Heart left ventricle (tissue), 16 donors: ENCODE data around the gene KMT2B. TPM values are rescaled to one million over a fixed set of nuclear protein-coding genes. Genes with fewer than 3 reads are reported as not detected.

Experiments
- ATAC-seq, 4 donors: fragments of 200-7000 bp; cut with Tn5 transposase; one replicate each; pipeline ENCODE4 v1.9.1; 2020 to 2022; ENCODE audit warnings: moderate library complexity in 4 of 4, mild to moderate bottlenecking in 3 of 4, moderate number of reproducible peaks in 1 of 4
- DNase-seq, 5 donors: peaks; one replicate each; pipeline ENCODE4 v3.0.0-alpha.2; 2020
- H3K27ac ChIP-seq, 12 donors: fragments of 200-600 bp; sonication (generic) in 4 of 12; one replicate each; pipeline versions ENCODE4 v1.5.0 to v1.8.0; 2016 to 2022; ENCODE audit warnings: mild to moderate bottlenecking in 2 of 12
- H3K27me3 ChIP-seq, 9 donors: fragments of 200-600 bp; sonication (generic) in 2 of 9; one replicate each; pipeline versions ENCODE4 v1.5.1 to v1.8.0; 2016 to 2022; ENCODE audit warnings: mild to moderate bottlenecking in 3 of 9
- H3K36me3 ChIP-seq, 9 donors: fragments of 200-600 bp; sonication (generic) in 2 of 9; one replicate each; pipeline versions ENCODE4 v1.5.0 to v1.8.0; 2018 to 2022; ENCODE audit warnings: mild to moderate bottlenecking in 2 of 9
- H3K4me1 ChIP-seq, 12 donors: fragments of 200-600 bp; sonication (generic) in 4 of 12; one replicate each; pipeline versions ENCODE4 v1.5.0 to v1.8.0; 2016 to 2022; ENCODE audit warnings: mild to moderate bottlenecking in 3 of 12
- H3K4me3 ChIP-seq, 12 donors: fragments of 200-600 bp; sonication (generic) in 4 of 12; one replicate each; pipeline versions ENCODE4 v1.5.0 to v1.8.0; 2017 to 2022; ENCODE audit warnings: mild to moderate bottlenecking in 9 of 12, moderate library complexity in 4 of 12
- H3K9me3 ChIP-seq, 12 donors: fragments of 200-600 bp; sonication (generic) in 4 of 12; one replicate each; pipeline versions ENCODE4 v1.5.0 to v1.8.0; 2016 to 2022; ENCODE audit warnings: mild to moderate bottlenecking in 1 of 12
- POLR2A ChIP-seq, 2 donors: fragments of 450-650 bp; IDR thresholded peaks; one replicate each; pipeline ENCODE4 v1.6.1; 2017; ENCODE audit warnings: antibody characterized with exemption in 2 of 2, mild to moderate bottlenecking in 2 of 2, moderate library complexity in 2 of 2
- WGBS, 4 donors: extraction: QIAGEN DNeasy Blood & Tissue Kit in 2 of 4; methylation state at CpG; one replicate each; pipeline versions ENCODE4 v1.1.5 to v1.1.7; 2013 to 2018; 5-methylcytosine and 5-hydroxymethylcytosine counted together
- intact Hi-C, 10 donors: fragments of 100-400 bp; cut with DNase I; formaldehyde crosslinking; loops; one replicate each; pipeline versions ENCODE4 v1.11.1 to v1.14.2; 2022
- polyA plus RNA-seq, 2 donors: library from polyadenylated mRNA; stranded (reverse); fragments of 200-250 nt; gene quantifications; one replicate each; pipeline ENCODE4 v1.2.3, GENCODE V29; 2013
- total RNA-seq, 9 donors: library from RNA; depleted of rRNA in 2 of 9; stranded (reverse); fragments of >200 nt in 2 of 9; fragmentation: NEBNext Ultra II Directional in 3 of 9; extraction: Animal tissue kit (Norgen Biotek cat#: 25700) in 3 of 9; gene quantifications; one replicate each; pipeline versions ENCODE4 v1.1.0 to v1.2.4, GENCODE V29; 2016 to 2023
- TF ChIP-seq, protein P1 (sequence below), 12 donors: fragments of 200-600 bp; sonication (generic) in 4 of 12; IDR thresholded peaks; one replicate each; pipeline versions ENCODE4 v1.5.0 to v1.8.0; 2018 to 2022; ENCODE audit warnings: antibody characterized with exemption in 12 of 12, mild to moderate bottlenecking in 5 of 12
- donor health status: ischemic (EF 13 %, LVEDD 7.1; RV severe dilation, severe dysfunction).
- donor health status: healthy with polysubstance abuse.
- donor health status: DM: no; HTN: yes; CAD: no.
- donor health status: DM: no; HTN: no; CAD: no.
- donor health status: ischemic (EF 25% LVEDD 6.9; RV normal size, moderate dysfunction).
- donor health status: ischemic (EF 25% LVEDD 5.7; RV mildly dilated, moderate dysfunction).
- donor health status: healthy.
- donor health status: DM: yes; HTN: yes; CAD: no.
- donor health status: ischemic (EF 35%, LVEDD 5.7; RV mildly dilated, moderate dysfunction).
- donor health status: nonischemic (EF 11% LVEDD 7.7; RV severe dilation, severe dysfunction).
- donor health status: DM: yes; HTN: yes; CAD: no.
- donor health status: PGD.
- donor health status: ischemic (EF 29% LVEDD 5.4; RV normal size, mild dysfunction).
- donor health status: nonischemic (EF 23%, LVEDD 6.1; RV moderate dilation, normal function).

The KMT2B gene
- total and polyA plus RNA-seq, 11 donors = 11.3 to 24.5 (median 15.7) TPM

DNA sequence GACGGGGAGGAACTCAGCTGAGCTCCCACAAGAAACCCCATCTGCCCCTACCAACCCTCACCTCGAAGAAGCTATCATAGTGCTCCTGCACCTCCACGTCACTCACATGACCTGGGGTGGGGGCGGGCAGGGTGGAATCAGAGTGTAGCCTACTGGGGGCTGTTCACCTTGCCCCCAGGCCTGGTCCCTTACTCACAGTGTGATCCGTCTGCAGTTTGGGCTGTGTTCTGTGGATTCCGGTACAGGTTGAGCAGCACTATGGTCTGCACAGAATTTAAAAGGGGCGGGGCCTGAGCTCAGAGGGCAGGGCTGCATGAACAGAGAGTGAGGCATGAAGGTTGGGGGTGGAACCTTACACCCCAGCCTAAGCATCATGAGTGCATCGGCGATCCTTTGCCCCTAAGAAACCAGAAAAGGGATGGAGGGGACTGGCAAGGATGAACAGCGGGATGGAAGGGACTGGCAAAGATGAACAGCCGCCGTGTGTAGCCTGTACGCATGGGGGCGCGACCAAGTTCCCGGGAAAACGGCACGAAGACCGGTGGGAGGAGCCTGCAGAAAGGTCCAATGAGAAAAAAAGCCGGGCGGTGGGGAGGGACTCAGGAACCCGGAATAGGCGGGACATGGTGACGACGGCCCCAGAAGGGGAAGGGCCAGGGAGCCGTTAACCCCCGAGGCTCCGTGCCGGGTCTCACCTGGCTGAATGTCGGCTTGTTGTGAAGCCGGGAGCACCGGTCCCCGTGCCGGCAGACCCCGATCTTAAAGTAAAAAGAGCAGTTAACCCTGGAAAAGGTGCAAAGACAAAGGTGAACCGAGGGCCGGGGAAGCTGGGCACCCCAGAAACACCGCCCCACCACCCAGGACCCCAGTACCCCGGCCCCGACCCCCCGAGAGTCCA, 26.9 kb downstream of the KMT2B start:
- ATAC-seq (peak; percentile 69 to 82 (median 74)), DNase-seq (peak; percentile 96 to 98 (median 97))
- WGBS, 4 donors = 6 to 11% (median 9%) methylated on average over 35 to 41 of the region's 41 CpGs
- peaks cover 12 to 74% (median 45%) of the 10 kb centered on the region in 12 donors for H3K4me1 ChIP-seq
- H3K36me3 ChIP-seq = peaks cover 0 to 16% (median 5%) of the 10 kb centered on the region in 9 donors
- intact Hi-C loops = loop anchor here in 6 of 10 donors (1.0 to 10.0 kb wide), 6 partner anchors 28 to 310 kb away; partner anchors contain the start of genes LRFN3 (in 2 of the 6), COX6B1 (in 1 of the 6), THAP8 (in 1 of the 6) and WDR62 (in 1 of the 6)
- no peaks in the 10 kb centered on the region for H3K27me3 ChIP-seq
- TF ChIP-seq, protein P1, sequence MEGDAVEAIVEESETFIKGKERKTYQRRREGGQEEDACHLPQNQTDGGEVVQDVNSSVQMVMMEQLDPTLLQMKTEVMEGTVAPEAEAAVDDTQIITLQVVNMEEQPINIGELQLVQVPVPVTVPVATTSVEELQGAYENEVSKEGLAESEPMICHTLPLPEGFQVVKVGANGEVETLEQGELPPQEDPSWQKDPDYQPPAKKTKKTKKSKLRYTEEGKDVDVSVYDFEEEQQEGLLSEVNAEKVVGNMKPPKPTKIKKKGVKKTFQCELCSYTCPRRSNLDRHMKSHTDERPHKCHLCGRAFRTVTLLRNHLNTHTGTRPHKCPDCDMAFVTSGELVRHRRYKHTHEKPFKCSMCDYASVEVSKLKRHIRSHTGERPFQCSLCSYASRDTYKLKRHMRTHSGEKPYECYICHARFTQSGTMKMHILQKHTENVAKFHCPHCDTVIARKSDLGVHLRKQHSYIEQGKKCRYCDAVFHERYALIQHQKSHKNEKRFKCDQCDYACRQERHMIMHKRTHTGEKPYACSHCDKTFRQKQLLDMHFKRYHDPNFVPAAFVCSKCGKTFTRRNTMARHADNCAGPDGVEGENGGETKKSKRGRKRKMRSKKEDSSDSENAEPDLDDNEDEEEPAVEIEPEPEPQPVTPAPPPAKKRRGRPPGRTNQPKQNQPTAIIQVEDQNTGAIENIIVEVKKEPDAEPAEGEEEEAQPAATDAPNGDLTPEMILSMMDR (IDR thresholded peaks at IDR 0.05) = peak in 10 of 12 donors; percentile 20 to 69 (median 45)
- no peak for TF ChIP-seq POLR2A (IDR thresholded peaks at IDR 0.05)
- H3K4me3 ChIP-seq = peak overlapping the region; percentile 72 to 100 (median 90)
- peak overlapping the region; percentile 99 to 100 (median 100) for H3K27ac ChIP-seq
- no peaks in the 10 kb centered on the region for H3K9me3 ChIP-seq

DNA sequence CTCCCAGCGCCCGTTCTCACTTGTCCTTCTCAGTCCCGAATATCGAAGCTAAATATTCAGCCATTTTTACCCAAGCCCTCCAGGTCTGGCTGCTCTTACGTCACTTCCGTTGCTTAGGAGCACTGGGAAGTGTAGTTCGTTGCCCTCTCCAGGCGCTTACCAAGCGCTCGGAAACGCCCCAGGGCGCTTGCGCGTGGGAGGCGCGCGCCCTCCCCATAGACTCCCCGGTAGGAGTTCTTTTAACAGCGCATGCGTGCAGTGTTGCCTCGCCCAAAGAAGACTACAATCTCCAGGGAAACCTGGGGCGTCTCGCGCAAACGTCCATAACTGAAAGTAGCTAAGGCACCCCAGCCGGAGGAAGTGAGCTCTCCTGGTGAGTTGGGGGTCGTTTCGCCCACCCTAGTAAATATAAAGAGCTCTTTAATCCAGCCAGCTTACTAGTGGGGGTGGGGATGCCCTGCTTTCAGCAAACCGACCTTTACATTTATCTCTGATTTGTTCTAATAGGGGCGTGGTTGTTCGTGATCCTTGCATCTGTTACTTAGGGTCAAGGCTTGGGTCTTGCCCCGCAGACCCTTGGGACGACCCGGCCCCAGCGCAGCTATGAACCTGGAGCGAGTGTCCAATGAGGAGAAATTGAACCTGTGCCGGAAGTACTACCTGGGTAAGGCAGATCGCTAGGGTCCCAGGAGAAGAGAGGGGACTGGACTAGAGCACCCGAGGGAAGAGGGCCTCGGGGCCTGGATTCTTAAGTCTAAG, 27.7 kb downstream of the KMT2B start, which contains the start of the genes PSENEN and U2AF1L4:
Gene PSENEN (plus strand): TSS at position 324 of the 759 bp plus-strand sequence. CDS start 280 bp downstream, at position 604.
Gene U2AF1L4 (minus strand): TSS at position 91 of the 759 bp plus-strand sequence. CDS start 27 bp downstream, at position 64.
- ATAC-seq = peak; percentile 81 to 88 (median 84)
- no peaks in the 10 kb centered on the region for H3K27me3 ChIP-seq

DNA sequence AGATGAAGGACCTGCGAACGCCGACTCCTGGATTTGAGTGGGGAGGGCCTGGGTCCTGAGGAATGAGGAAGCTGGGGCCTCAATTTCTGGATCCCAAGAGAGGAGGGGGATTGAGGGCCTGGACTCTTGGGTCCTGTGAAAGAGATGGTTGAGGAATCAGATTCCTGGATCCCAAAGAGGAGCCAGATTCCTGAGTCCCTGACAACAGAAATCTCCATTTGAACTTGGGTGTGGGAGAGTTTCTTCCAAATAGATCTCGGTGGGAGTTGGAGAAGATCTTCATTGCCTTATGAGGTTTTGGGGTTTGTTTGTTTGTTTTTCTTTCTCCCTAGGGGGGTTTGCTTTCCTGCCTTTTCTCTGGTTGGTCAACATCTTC, 28.3 kb downstream of the KMT2B start:
- Histone ChIP-seq H3K27me3 (no peaks in the 10 kb centered on the region), H3K4me1 (peaks cover 10 to 67% (median 35%) of the 10 kb centered on the region in 12 donors), H3K36me3 (peaks cover 0 to 16% (median 5%) of the 10 kb centered on the region in 9 donors), H3K9me3 (no peaks in the 10 kb centered on the region), H3K4me3 (peak overlapping the region; percentile 65 to 100 (median 90)), H3K27ac (peak overlapping the region in 11 of 12 donors; percentile 63 to 100 (median 100))
- 2 to 14% (median 9%) methylated on average over 4 of the region's 4 CpGs for WGBS, 4 donors
- TF ChIP-seq, protein P1 (IDR thresholded peaks at IDR 0.05) = no peak
- TF ChIP-seq POLR2A (IDR thresholded peaks at IDR 0.05) = no peak
- ATAC-seq (no peak), DNase-seq (no peak)
- intact Hi-C loops = loop anchor here in 4 of 10 donors (5.0 to 10.0 kb wide), 4 partner anchors 99 to 309 kb away; partner anchors contain the start of genes LRFN3 (in 2 of the 4), COX6B1 (in 1 of the 4), THAP8 (in 1 of the 4) and WDR62 (in 1 of the 4)

More for the DNA sequence above, 27.7 kb downstream of the KMT2B start, which contains the start of the genes PSENEN and U2AF1L4:
- Histone ChIP-seq H3K9me3 (no peaks in the 10 kb centered on the region), H3K4me1 (peaks cover 10 to 72% (median 39%) of the 10 kb centered on the region in 12 donors), H3K36me3 (peaks cover 0 to 16% (median 5%) of the 10 kb centered on the region in 9 donors), H3K27ac (peak within 1 kb of the TSS; percentile 99 to 100 (median 100)), H3K4me3 (peak within 1 kb of the TSS; percentile 72 to 100 (median 90))
- peak in 1 of 2 donors; percentile 43 for TF ChIP-seq POLR2A (IDR thresholded peaks at IDR 0.05)
- TF ChIP-seq, protein P1 (IDR thresholded peaks at IDR 0.05) = peak in 1 of 12 donors; percentile 6
- 0 to 1% (median 0%) methylated on average over 24 to 40 of the region's 40 CpGs for WGBS, 4 donors
- DNase-seq = peak; percentile 98 to 99 (median 98)
- intact Hi-C loops = loop anchor here in 5 of 10 donors (1.0 to 10.0 kb wide), 6 partner anchors 29 to 309 kb away; partner anchors contain the start of genes LRFN3 (in 2 of the 5), COX6B1 (in 1 of the 5), THAP8 (in 1 of the 5) and WDR62 (in 1 of the 5)
